Heart left ventricle (tissue), 13 donors: ENCODE data around the gene ITGB4.

Source experiments
- POLR2A ChIP-seq, 2 donors: fragments of 450-650 bp; IDR thresholded peaks; one replicate each; pipeline ENCODE4 v1.6.1; 2017; ENCODE audit warnings: antibody characterized with exemption in 2 of 2, mild to moderate bottlenecking in 2 of 2, moderate library complexity in 2 of 2
- TF ChIP-seq, protein P1 (sequence below), 12 donors: fragments of 200-600 bp; sonication (generic) in 4 of 12; IDR thresholded peaks; one replicate each; pipeline versions ENCODE4 v1.5.0 to v1.8.0; 2018 to 2022; ENCODE audit warnings: antibody characterized with exemption in 12 of 12, mild to moderate bottlenecking in 5 of 12
- donor health status: ischemic (EF 13 %, LVEDD 7.1; RV severe dilation, severe dysfunction).
- donor health status: DM: no; HTN: yes; CAD: no.
- donor health status: DM: no; HTN: no; CAD: no.
- donor health status: ischemic (EF 25% LVEDD 6.9; RV normal size, moderate dysfunction).
- donor health status: ischemic (EF 25% LVEDD 5.7; RV mildly dilated, moderate dysfunction).
- donor health status: ischemic (EF 35%, LVEDD 5.7; RV mildly dilated, moderate dysfunction).
- donor health status: nonischemic (EF 11% LVEDD 7.7; RV severe dilation, severe dysfunction).
- donor health status: DM: yes; HTN: yes; CAD: no.
- donor health status: PGD.
- donor health status: ischemic (EF 29% LVEDD 5.4; RV normal size, mild dysfunction).
- donor health status: nonischemic (EF 23%, LVEDD 6.1; RV moderate dilation, normal function).

DNA sequence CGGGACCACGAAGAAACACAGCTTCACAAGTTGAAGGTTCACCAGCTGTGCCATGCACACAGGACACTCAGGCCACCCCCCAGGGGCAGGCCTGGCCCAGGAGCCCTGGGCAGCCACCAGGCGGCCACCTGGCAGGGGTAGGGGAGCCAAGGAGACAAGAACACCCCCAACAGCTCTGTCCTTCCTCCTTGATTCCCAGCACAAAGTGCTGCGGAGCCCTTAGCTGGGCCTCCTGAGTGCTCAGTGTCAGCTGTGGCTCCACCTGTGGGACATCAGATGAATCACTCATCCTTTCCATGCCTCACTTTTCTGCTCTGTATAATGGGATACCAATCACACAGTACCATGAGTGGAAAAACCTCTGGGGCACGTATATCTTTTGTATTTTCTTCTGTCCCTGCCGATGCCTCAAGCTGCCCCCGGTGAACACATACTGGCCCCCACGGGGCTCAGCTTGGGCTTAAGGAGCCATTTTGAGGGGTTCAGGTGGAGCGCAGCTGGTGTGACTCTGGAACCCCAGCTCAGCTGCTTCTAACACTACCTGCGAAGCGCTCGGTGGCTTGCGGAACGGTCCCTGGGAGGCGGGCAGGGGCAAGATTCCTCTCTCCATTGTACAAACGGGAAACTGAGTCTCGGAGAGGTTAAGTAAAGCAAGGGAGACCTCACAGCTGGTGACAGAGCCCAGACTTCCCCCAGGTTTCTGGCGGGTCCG is 31.7 kb downstream of the ITGB4 start:
- no peak for TF ChIP-seq POLR2A (IDR thresholded peaks at IDR 0.05)
- TF ChIP-seq, protein P1, sequence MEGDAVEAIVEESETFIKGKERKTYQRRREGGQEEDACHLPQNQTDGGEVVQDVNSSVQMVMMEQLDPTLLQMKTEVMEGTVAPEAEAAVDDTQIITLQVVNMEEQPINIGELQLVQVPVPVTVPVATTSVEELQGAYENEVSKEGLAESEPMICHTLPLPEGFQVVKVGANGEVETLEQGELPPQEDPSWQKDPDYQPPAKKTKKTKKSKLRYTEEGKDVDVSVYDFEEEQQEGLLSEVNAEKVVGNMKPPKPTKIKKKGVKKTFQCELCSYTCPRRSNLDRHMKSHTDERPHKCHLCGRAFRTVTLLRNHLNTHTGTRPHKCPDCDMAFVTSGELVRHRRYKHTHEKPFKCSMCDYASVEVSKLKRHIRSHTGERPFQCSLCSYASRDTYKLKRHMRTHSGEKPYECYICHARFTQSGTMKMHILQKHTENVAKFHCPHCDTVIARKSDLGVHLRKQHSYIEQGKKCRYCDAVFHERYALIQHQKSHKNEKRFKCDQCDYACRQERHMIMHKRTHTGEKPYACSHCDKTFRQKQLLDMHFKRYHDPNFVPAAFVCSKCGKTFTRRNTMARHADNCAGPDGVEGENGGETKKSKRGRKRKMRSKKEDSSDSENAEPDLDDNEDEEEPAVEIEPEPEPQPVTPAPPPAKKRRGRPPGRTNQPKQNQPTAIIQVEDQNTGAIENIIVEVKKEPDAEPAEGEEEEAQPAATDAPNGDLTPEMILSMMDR (IDR thresholded peaks at IDR 0.05) = no peak
